Ureter (tissue), 1 donor: ENCODE measurements around the gene PXDN. TPM values are rescaled to one million over a fixed set of nuclear protein-coding genes. Genes with fewer than 3 reads are reported as not detected.
"Not testable (repeated sequence)": the region's sequence is repeated elsewhere in the genome, so short reads cannot be mapped to it uniquely, and the experiment has no call there.

Experiments used
- DNase-seq: peaks from one replicate; pipeline ENCODE4 v3.0.0-alpha.2; 2020; ENCODE audit warnings: low spot score
- total RNA-seq: library from RNA; stranded (reverse); gene quantifications from one replicate; pipeline ENCODE4 v1.2.4, GENCODE V29; 2023
- donor health status: DM: yes; HTN: yes; CAD: no.

Gene PXDN
- total RNA-seq, 1 donor from 2014 or later, result 20.2 TPM

- no peak for DNase-seq
Measured at GRCh38 chr2:1777156-1777555, 32.8 kb upstream of the PXDN start.

- DNase-seq, result no peak
Measured at GRCh38 chr2:1775511-1776035, 31.3 kb upstream of the PXDN start.

- DNase-seq, result no peak
Measured at GRCh38 chr2:1774929-1775328, 30.6 kb upstream of the PXDN start.

GRCh38 chr2:1773883-1774282 is 29.6 kb upstream of the PXDN start:
- DNase-seq, result no peak

GRCh38 chr2:1772471-1773267 is 28.4 kb upstream of the PXDN start:
- no peak for DNase-seq

- DNase-seq, result no peak
Measured at GRCh38 chr2:1771626-1772280, 27.4 kb upstream of the PXDN start.

- no peak for DNase-seq
Measured at GRCh38 chr2:1770566-1771380, 26.5 kb upstream of the PXDN start.

- no peak for DNase-seq
Measured at GRCh38 chr2:1769703-1770422, 25.5 kb upstream of the PXDN start.

GRCh38 chr2:1767939-1768691 is 23.8 kb upstream of the PXDN start:
- DNase-seq, result no peak

- no peak for DNase-seq
Measured at GRCh38 chr2:1766851-1767811, 22.8 kb upstream of the PXDN start.

- DNase-seq, result no peak
Measured at GRCh38 chr2:1766425-1766824, 22.1 kb upstream of the PXDN start.

GRCh38 chr2:1765201-1765600 is 20.9 kb upstream of the PXDN start:
- not testable (repeated sequence) for DNase-seq

- no peak for DNase-seq
Measured at GRCh38 chr2:1759611-1759930, 15.3 kb upstream of the PXDN start.

- no peak for DNase-seq
Measured at GRCh38 chr2:1758774-1759610, 14.7 kb upstream of the PXDN start.

- DNase-seq, result no peak
Measured at GRCh38 chr2:1758171-1758570, 13.9 kb upstream of the PXDN start.

- DNase-seq, result no peak
Measured at GRCh38 chr2:1757567-1757966, 13.3 kb upstream of the PXDN start.

- not testable (repeated sequence) for DNase-seq
Measured at GRCh38 chr2:1757146-1757545, 12.8 kb upstream of the PXDN start.

GRCh38 chr2:1756456-1756855 is 12.1 kb upstream of the PXDN start:
- no peak for DNase-seq
